Measurements from ENCODE around the gene SPTY2D1.
A peak's percentile ranks its signal among the peaks of the same experiment; 100 is the strongest.
"Not testable (repeated sequence)": the region's sequence is repeated elsewhere in the genome, so short reads cannot be mapped to it uniquely, and the experiment has no call there.

Gene SPTY2D1

GRCh38 chr11:18669219-18669596 is 35.1 kb upstream of the SPTY2D1 start:
- H3K27ac ChIP-seq = no peak overlapping the region
- DNase-seq (ENCODE audit: low read depth, low spot score) = no peak
- no peaks in the 10 kb centered on the region for H3K9me3 ChIP-seq (ENCODE audit: low read depth, low read length)
- H3K9ac ChIP-seq (ENCODE audit: insufficient read length) = no peak overlapping the region
- TF ChIP-seq EZH2 (IDR thresholded peaks at IDR 0.05) (no peak), POLR2AphosphoS5 (IDR thresholded peaks at IDR 0.05; ENCODE audit: borderline replicate concordance, low read depth, low read length) (no peak), FOXP2 (optimal IDR thresholded peaks at IDR 0.05; ENCODE audit: control extremely low read depth, extremely low read length, insufficient read depth) (no peak)
- no peak overlapping the region for H3K4me3 ChIP-seq
- no peaks in the 10 kb centered on the region for H3K36me3 ChIP-seq (ENCODE audit: insufficient read depth, low read length)

GRCh38 chr11:18668131-18668530 is 34.0 kb upstream of the SPTY2D1 start:
- H3K9ac ChIP-seq (ENCODE audit: insufficient read length) = no peak overlapping the region
- no peak for DNase-seq (ENCODE audit: low read depth, low spot score)
- H3K9me3 ChIP-seq (ENCODE audit: low read depth, low read length) = no peaks in the 10 kb centered on the region
- no peak overlapping the region for H3K4me3 ChIP-seq
- no peak overlapping the region for H3K27ac ChIP-seq
- no peaks in the 10 kb centered on the region for H3K36me3 ChIP-seq (ENCODE audit: insufficient read depth, low read length)
- no peak for TF ChIP-seq POLR2AphosphoS5 (IDR thresholded peaks at IDR 0.05; ENCODE audit: borderline replicate concordance, low read depth, low read length)
- no peak for TF ChIP-seq FOXP2 (optimal IDR thresholded peaks at IDR 0.05; ENCODE audit: control extremely low read depth, extremely low read length, insufficient read depth)
- no peak for TF ChIP-seq EZH2 (IDR thresholded peaks at IDR 0.05)

DNA sequence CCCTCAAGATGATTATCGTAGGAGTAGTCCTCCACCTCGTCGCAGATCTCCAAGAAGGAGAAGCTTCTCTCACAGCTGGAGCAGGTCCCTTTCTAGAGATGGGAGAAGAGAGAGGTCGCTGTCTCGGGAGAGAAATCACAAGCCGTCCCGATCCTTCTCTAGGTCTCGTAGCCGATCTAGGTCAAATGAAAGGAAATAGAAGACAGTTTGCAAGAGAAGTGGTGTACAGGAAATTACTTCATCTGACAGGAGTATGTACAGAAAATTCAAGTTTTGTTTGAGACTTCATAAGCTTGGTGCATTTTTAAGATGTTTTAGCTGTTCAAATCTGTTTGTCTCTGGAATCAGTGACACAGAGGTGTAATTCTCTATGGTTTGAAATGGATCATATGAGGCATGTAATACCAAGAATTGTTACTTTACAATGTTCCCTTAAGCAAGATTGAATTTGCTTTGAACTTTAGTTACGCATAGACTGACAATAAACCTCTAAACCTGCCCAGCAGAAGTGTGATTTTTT is 31.3 kb upstream of the SPTY2D1 start:
- not testable (repeated sequence) for H3K36me3 ChIP-seq (ENCODE audit: insufficient read depth, low read length); H3K4me3 ChIP-seq; H3K9ac ChIP-seq (ENCODE audit: insufficient read length); DNase-seq (ENCODE audit: low read depth, low spot score); H3K27ac ChIP-seq; H3K9me3 ChIP-seq (ENCODE audit: low read depth, low read length)

GRCh38 chr11:18657673-18658072 is 23.5 kb upstream of the SPTY2D1 start:
- DNase-seq (ENCODE audit: low read depth, low spot score) = no peak
- Histone ChIP-seq H3K4me3 (no peak overlapping the region), H3K9me3 (ENCODE audit: low read depth, low read length) (no peaks in the 10 kb centered on the region), H3K27ac (no peak overlapping the region), H3K9ac (ENCODE audit: insufficient read length) (no peak overlapping the region), H3K36me3 (ENCODE audit: insufficient read depth, low read length) (no peaks in the 10 kb centered on the region)
- no peak for TF ChIP-seq POLR2AphosphoS5 (IDR thresholded peaks at IDR 0.05; ENCODE audit: borderline replicate concordance, low read depth, low read length)
- TF ChIP-seq FOXP2 (optimal IDR thresholded peaks at IDR 0.05; ENCODE audit: control extremely low read depth, extremely low read length, insufficient read depth) = no peak
- no peak for TF ChIP-seq EZH2 (IDR thresholded peaks at IDR 0.05)

DNA sequence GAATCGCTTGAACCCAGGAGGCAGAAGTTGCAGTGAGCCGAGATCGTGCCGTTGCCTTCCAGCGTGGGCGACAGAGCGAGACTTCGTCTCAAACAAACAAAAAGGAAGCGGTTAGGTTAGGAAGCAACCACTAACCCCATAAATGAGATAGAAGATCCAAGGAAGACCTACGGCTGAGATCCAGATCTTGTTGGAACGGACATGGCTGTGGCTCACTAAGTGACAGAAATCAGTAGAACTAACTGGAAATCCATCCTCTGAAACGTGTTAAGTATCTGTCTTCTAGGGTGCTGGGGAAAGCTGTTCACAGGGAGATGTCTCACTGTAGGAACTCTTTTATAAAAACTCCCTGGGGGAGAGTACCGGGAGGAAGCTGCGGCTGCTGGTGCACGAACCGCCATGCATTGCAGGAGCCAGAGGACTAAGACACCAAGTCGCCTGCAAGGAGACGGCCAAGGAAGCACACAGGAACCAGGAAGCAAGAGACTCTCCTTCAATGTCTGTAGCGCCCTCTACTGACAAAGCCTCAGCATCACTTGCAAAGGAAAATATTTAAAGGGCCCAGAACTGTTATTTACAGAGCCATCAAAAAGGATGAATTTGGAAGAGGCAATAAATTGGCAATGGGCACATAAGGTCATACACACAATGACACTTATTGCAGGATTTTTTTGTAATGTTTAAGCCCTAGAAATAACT is 16.9 kb upstream of the SPTY2D1 start:
- Histone ChIP-seq H3K9ac (ENCODE audit: insufficient read length) (no peak overlapping the region), H3K4me3 (no peak overlapping the region)
- DNase-seq (ENCODE audit: low read depth, low spot score) = peak; percentile 56

DNA sequence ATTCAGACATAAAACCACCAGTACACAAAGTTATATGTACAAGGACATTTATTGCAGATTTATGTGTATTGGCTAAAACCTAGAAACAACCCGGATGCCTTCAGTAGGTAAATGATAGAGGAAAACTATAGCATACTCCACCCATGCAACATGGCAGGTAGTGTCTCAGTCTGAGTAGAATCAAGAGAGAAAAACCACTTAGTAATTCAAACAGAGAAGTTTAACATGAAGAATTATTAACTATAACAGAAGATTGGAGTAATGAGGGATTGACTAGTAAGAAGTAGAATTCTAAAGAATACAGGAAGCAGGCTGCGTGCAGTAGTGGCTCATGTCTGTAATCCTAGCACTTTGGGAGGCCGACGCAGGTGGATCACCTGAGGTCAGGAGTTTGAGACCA is 16.2 kb upstream of the SPTY2D1 start:
- H3K9me3 ChIP-seq (ENCODE audit: low read depth, low read length) = no peaks in the 10 kb centered on the region
- H3K9ac ChIP-seq (ENCODE audit: insufficient read length) = no peak overlapping the region
- no peaks in the 10 kb centered on the region for H3K36me3 ChIP-seq (ENCODE audit: insufficient read depth, low read length)
- no peak overlapping the region for H3K4me3 ChIP-seq
- no peak overlapping the region for H3K27ac ChIP-seq
- no peak for DNase-seq (ENCODE audit: low read depth, low spot score)
- no peak for TF ChIP-seq EZH2 (IDR thresholded peaks at IDR 0.05)

More for the DNA sequence above, 16.9 kb upstream of the SPTY2D1 start:
- Histone ChIP-seq H3K36me3 (ENCODE audit: insufficient read depth, low read length) (no peaks in the 10 kb centered on the region), H3K9me3 (ENCODE audit: low read depth, low read length) (no peaks in the 10 kb centered on the region), H3K27ac (no peak overlapping the region)
- TF ChIP-seq POLR2AphosphoS5 (IDR thresholded peaks at IDR 0.05; ENCODE audit: borderline replicate concordance, low read depth, low read length) = no peak
- no peak for TF ChIP-seq EZH2 (IDR thresholded peaks at IDR 0.05)
- TF ChIP-seq FOXP2 (optimal IDR thresholded peaks at IDR 0.05; ENCODE audit: control extremely low read depth, extremely low read length, insufficient read depth) = no peak

- not testable (repeated sequence) for DNase-seq (ENCODE audit: low read depth, low spot score); H3K9ac ChIP-seq (ENCODE audit: insufficient read length); H3K27ac ChIP-seq; H3K9me3 ChIP-seq (ENCODE audit: low read depth, low read length); H3K36me3 ChIP-seq (ENCODE audit: insufficient read depth, low read length); H3K4me3 ChIP-seq
Observed at GRCh38 chr11:18643034-18643433, 8.9 kb upstream of the SPTY2D1 start.

GRCh38 chr11:18641677-18642076 is 7.5 kb upstream of the SPTY2D1 start:
- H3K4me3 ChIP-seq = no peak overlapping the region
- no peaks in the 10 kb centered on the region for H3K9me3 ChIP-seq (ENCODE audit: low read depth, low read length)
- no peak for DNase-seq (ENCODE audit: low read depth, low spot score)
- no peak overlapping the region for H3K9ac ChIP-seq (ENCODE audit: insufficient read length)
- no peak for TF ChIP-seq FOXP2 (optimal IDR thresholded peaks at IDR 0.05; ENCODE audit: control extremely low read depth, extremely low read length, insufficient read depth)
- no peak for TF ChIP-seq EZH2 (IDR thresholded peaks at IDR 0.05)
- no peak for TF ChIP-seq POLR2AphosphoS5 (IDR thresholded peaks at IDR 0.05; ENCODE audit: borderline replicate concordance, low read depth, low read length)
- H3K27ac ChIP-seq = no peak overlapping the region
- no peaks in the 10 kb centered on the region for H3K36me3 ChIP-seq (ENCODE audit: insufficient read depth, low read length)

GRCh38 chr11:18633256-18634139 is 644 bp downstream of the SPTY2D1 start:
- no peak for TF ChIP-seq POLR2AphosphoS5 (IDR thresholded peaks at IDR 0.05; ENCODE audit: borderline replicate concordance, low read depth, low read length)
- TF ChIP-seq FOXP2 (optimal IDR thresholded peaks at IDR 0.05; ENCODE audit: control extremely low read depth, extremely low read length, insufficient read depth) = peak; percentile 19
- peak; percentile 50 for DNase-seq (ENCODE audit: low read depth, low spot score)
- no peaks in the 10 kb centered on the region for H3K36me3 ChIP-seq (ENCODE audit: insufficient read depth, low read length)
- H3K27ac ChIP-seq = peak overlapping the region; percentile 19
- peak overlapping the region; percentile 92 for H3K9ac ChIP-seq (ENCODE audit: insufficient read length)
- peak overlapping the region; percentile 99 for H3K4me3 ChIP-seq
- no peaks in the 10 kb centered on the region for H3K9me3 ChIP-seq (ENCODE audit: low read depth, low read length)

All from SK-N-MC (cell line).